ENCODE results near the gene TMEM92.
"Not testable (repeated sequence)": the region's sequence is repeated elsewhere in the genome, so short reads cannot be mapped to it uniquely, and the experiment has no call there.

Gene TMEM92

DNA sequence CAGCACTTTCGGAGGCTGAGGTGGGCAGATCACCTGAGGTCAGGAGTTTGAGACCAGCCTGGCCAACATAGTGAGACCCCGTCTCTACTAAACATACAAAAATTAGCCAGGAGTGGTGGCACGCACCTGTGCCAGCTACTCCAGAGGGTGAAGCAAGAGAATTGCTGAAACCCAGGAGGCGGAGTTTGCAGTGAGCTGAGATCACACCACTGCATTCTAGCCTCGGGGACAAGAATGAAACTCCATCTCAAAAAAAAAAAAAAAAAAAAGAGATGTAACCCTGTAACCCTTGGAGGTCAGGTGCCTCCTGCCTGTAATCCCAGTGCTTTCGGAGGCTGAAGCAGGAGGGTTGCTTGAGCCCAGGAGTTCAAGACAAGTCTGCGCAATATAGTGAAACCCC, 13.0 kb downstream of the TMEM92 start:
- H3K27ac Mint-ChIP-seq; H3K9me3 Mint-ChIP-seq; H3K4me3 Mint-ChIP-seq; H3K36me3 Mint-ChIP-seq (ENCODE audit: insufficient read depth); ATAC-seq (replicated peaks); DNase-seq: not testable (repeated sequence)
- Mint-ChIP-seq H3K27me3 (peaks cover 56 to 77% of the 10 kb centered on the region in 2 donors), H3K4me1 (ENCODE audit: low read depth in 2 of 2) (peaks cover 3 to 10% of the 10 kb centered on the region in 2 donors)

DNA sequence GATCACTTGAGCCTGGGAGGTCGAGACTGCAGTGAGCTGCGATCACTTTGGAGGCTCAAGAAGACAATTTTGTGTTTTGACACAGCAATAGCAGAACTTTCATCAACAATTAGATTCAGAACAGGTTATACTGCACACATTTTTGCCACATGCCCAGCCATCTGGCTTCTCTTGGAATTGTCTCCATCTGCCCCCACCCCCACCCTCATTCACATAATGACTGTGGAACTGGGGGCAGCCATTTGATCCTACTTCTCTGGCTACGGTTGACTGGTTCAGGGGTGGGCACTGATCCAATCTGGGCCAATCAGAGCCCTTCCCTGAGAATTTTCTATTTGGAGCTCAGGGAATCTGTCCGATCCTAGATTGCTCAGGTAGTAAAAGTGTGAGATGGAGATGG, 14.0 kb downstream of the TMEM92 start:
- Mint-ChIP-seq H3K4me3 (no peak overlapping the region), H3K36me3 (ENCODE audit: insufficient read depth) (no peaks in the 10 kb centered on the region), H3K27me3 (peaks cover 50 to 66% of the 10 kb centered on the region in 2 donors), H3K4me1 (ENCODE audit: low read depth in 2 of 2) (peaks cover 2 to 6% of the 10 kb centered on the region in 2 donors), H3K27ac (no peak overlapping the region), H3K9me3 (no peaks in the 10 kb centered on the region)
- ATAC-seq (replicated peaks) (no peak), DNase-seq (no peak)

DNA sequence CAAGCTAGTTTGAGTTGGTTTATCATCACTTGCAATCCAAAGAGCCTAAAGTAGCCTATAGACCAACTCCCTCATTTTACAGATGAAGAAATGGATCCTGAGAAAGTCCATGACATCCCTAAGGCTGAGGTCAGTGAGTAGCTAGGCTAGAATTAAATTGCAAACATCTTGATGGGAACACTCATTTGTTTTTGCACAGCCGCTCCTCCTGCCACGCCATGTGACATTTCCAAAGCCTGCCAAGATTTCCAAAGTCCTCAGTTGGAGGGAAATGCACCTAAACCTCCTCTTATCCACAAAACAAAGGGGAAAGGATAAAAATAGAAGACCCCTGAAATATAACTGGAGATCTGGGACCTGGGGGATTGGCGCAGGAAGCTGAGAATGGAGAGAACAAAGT, 15.0 kb downstream of the TMEM92 start:
- no peak for DNase-seq
- no peak overlapping the region for H3K27ac Mint-ChIP-seq
- H3K4me1 Mint-ChIP-seq (ENCODE audit: low read depth in 2 of 2), result peaks cover 0 to 4% of the 10 kb centered on the region in 2 donors
- no peak overlapping the region for H3K4me3 Mint-ChIP-seq
- no peaks in the 10 kb centered on the region for H3K36me3 Mint-ChIP-seq (ENCODE audit: insufficient read depth)
- no peaks in the 10 kb centered on the region for H3K9me3 Mint-ChIP-seq
- peaks cover 41 to 57% of the 10 kb centered on the region in 2 donors for H3K27me3 Mint-ChIP-seq
- no peak for ATAC-seq (replicated peaks)

DNA sequence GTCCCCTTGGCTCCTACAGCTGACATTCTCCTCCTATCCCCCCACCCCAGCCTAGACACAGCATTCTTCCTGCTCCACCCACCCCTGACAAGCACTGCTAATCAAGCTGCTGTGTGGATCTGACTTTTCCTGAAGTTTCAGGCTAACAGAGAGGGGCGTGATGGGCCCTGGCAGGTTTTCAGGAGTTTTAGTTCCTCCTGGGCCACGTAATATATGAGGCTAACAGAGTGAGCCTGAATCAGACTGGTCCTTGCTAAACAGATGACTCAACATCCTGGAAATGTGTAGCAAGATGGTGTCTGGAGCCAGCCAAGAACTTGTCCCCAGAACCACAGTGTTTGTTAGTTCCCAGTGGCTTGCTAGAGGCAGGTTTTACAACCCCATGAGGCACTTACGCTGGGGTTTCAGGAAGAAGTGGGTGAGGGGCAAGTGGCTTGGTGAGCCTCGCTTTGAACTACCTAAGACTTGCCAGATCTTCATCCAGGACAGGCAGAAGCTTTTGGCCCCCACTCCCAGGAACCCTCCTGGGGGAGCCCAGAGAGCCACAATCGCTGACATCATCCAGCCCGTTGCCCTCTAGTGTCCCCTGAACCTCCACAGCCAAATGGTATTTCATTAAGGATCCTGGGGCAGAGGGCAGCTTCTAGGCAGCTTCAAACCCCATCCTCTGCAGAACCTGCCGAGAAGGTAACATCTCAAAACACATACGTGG, 15.9 kb downstream of the TMEM92 start:
- ATAC-seq (replicated peaks), result peak; percentile 10
- no peak overlapping the region for H3K4me3 Mint-ChIP-seq
- H3K27ac Mint-ChIP-seq, result no peak overlapping the region
- peaks cover 0 to 4% of the 10 kb centered on the region in 2 donors for H3K4me1 Mint-ChIP-seq (ENCODE audit: low read depth in 2 of 2)
- no peak for DNase-seq
- H3K36me3 Mint-ChIP-seq (ENCODE audit: insufficient read depth), result no peaks in the 10 kb centered on the region
- H3K27me3 Mint-ChIP-seq, result peaks cover 35 to 48% of the 10 kb centered on the region in 2 donors
- no peaks in the 10 kb centered on the region for H3K9me3 Mint-ChIP-seq

DNA sequence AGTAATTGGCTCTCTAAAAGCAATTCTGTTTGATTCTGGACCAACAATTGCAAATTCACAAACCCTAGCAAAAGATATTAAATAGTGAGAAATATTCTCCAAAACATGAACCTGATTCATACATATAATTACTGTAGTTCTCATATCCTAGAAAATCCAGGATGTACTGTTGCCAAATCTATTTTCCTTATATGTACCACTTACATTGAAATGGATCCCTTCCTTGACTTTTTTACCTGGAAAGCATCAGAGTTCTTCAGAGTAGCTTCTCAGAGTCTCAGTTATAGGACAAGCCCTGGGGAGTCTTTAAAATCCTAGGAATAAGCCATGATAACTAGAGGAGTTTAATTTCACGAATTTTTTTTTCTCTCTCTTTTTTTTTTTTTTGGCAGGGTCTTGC, 16.7 kb downstream of the TMEM92 start:
- H3K4me3 Mint-ChIP-seq, result no peak overlapping the region
- no peak overlapping the region for H3K27ac Mint-ChIP-seq

DNA sequence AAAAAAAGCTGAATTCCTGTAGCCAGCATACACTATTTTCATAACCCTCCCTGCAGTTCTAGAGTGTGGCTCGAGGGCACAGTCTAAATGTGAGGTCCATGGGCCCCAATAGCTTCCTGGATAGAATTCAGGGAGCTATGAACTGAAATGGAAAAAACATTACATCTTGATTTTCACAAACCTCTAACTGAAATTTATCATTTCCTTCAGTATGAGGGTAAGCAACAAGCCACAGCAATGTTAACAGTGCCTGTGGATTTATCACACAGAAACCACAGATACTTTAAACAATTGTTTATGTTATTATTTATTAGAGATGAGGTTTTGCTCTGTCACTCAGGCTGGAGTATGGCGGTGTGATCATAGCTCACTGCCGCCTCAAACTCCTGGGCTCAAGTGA, 18.2 kb downstream of the TMEM92 start:
- DNase-seq (no peak), ATAC-seq (replicated peaks) (peak; percentile 60)
- H3K27ac Mint-ChIP-seq, result peak overlapping the region in 1 of 2 donors; percentile 44
- H3K27me3 Mint-ChIP-seq, result peaks cover 21 to 39% of the 10 kb centered on the region in 2 donors
- no peak overlapping the region for H3K4me3 Mint-ChIP-seq
- H3K9me3 Mint-ChIP-seq, result no peaks in the 10 kb centered on the region
- peaks cover 2 to 4% of the 10 kb centered on the region in 2 donors for H3K4me1 Mint-ChIP-seq (ENCODE audit: low read depth in 2 of 2)
- H3K36me3 Mint-ChIP-seq (ENCODE audit: insufficient read depth), result peaks cover 5% of the 10 kb centered on the region

More for the DNA sequence above, 16.7 kb downstream of the TMEM92 start:
- Mint-ChIP-seq H3K9me3 (no peaks in the 10 kb centered on the region), H3K4me1 (ENCODE audit: low read depth in 2 of 2) (peaks cover 0 to 4% of the 10 kb centered on the region in 2 donors), H3K36me3 (ENCODE audit: insufficient read depth) (no peaks in the 10 kb centered on the region), H3K27me3 (peaks cover 33 to 47% of the 10 kb centered on the region in 2 donors)
- ATAC-seq (replicated peaks), result no peak
- no peak for DNase-seq

DNA sequence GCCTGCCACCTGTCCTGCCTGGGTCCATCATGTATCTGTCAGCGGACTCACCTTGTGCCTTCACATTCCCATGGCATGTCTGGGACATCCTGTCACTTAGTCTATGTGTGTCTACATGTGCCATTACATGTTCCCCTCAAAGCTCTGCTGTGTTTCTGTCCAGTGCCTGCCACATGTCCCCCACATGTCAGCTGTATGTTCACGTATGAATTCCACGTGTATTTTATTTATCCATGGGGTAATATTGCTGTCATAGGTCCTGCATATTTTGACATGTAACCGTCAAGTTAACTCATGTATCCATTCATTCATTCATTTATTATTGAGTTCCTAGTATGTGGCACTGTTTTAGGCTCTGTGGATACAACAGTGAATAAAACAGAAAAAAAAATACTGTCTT, 20.8 kb downstream of the TMEM92 start:
- H3K27me3 Mint-ChIP-seq, result peaks cover 9 to 31% of the 10 kb centered on the region in 2 donors
- no peaks in the 10 kb centered on the region for H3K9me3 Mint-ChIP-seq
- no peak for ATAC-seq (replicated peaks)
- peaks cover 7% of the 10 kb centered on the region for H3K36me3 Mint-ChIP-seq (ENCODE audit: insufficient read depth)
- H3K4me1 Mint-ChIP-seq (ENCODE audit: low read depth in 2 of 2), result peaks cover 3 to 4% of the 10 kb centered on the region in 2 donors
- no peak overlapping the region for H3K27ac Mint-ChIP-seq
- no peak for DNase-seq
- H3K4me3 Mint-ChIP-seq, result no peak overlapping the region

DNA sequence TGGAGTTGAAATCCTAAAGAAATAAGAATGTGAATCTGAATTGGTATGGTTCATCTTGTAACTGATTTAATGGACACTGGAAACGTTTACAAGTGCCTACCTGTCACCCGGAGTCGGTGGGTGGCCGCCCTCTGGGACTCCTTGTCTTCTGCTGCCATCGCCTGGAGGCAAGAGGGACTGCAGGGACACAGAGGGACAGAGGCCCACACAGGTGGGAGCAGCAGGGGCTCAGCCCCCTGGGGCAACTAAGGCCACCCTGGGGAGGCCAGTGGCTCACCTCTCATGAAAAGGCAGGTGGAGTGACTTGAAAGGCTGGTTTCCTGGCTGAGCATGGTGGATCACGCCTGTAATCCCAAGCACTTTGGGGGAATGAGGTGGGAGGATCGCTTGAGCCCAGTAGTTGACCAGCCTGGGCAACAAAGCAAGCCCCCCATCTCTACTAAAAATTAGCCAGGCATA, 23.2 kb downstream of the TMEM92 start:
- peaks cover 0 to 3% of the 10 kb centered on the region in 2 donors for H3K4me1 Mint-ChIP-seq (ENCODE audit: low read depth in 2 of 2)
- peaks cover 7% of the 10 kb centered on the region for H3K36me3 Mint-ChIP-seq (ENCODE audit: insufficient read depth)
- ATAC-seq (replicated peaks) (peak; percentile 94), DNase-seq (peak; percentile 76 to 81 (median 77))
- H3K27me3 Mint-ChIP-seq, result peaks cover 17 to 38% of the 10 kb centered on the region in 2 donors
- H3K9me3 Mint-ChIP-seq, result no peaks in the 10 kb centered on the region
- H3K27ac Mint-ChIP-seq, result peak overlapping the region in 1 of 2 donors; percentile 19
- no peak overlapping the region for H3K4me3 Mint-ChIP-seq

DNA sequence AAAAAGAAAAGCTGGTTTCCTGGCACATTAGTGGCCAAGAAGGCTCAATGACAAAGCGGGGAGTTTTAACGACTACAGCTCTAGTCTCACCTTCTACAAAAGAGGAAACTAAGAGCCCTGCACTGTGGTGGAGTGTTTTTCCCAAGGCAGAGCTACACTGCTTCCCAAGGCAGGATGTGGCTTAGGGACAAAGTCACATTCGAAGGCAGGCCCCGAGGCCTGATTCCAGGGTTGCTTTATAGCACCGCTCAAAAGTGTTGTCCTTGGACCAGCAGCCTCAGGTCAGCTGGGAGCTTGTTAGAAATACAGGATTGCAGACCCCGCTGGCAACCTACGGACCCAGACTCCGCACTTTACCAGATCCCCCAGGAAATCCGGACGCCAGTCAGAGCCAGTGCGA, 23.8 kb downstream of the TMEM92 start:
- peak overlapping the region in 1 of 2 donors; percentile 19 for H3K27ac Mint-ChIP-seq
- peaks cover 17 to 40% of the 10 kb centered on the region in 2 donors for H3K27me3 Mint-ChIP-seq
- no peak overlapping the region for H3K4me3 Mint-ChIP-seq
- no peaks in the 10 kb centered on the region for H3K9me3 Mint-ChIP-seq
- H3K4me1 Mint-ChIP-seq (ENCODE audit: low read depth in 2 of 2), result peaks cover 0 to 3% of the 10 kb centered on the region in 2 donors
- peaks cover 7% of the 10 kb centered on the region for H3K36me3 Mint-ChIP-seq (ENCODE audit: insufficient read depth)
- ATAC-seq (replicated peaks), result no peak
- DNase-seq, result no peak

DNA sequence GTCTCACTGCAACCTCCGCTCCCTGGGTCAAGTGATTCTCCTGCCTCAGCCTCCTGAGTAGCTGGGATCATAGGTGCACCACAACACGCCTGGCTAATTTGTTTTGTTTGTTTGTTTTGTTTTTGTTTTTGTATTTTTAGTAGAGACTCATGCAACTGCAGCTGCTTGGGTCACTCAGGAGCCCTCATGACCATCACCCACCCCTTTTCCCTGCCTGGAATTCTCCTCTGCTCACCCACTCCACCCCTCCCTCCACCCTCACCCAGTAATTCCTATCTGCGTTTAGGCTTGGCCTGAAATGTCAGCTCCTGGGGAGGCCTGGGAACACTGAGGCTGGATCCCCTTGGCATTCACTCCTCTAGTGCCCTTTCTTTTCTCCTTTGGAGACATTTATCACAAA, 25.5 kb downstream of the TMEM92 start:
- H3K36me3 Mint-ChIP-seq (ENCODE audit: insufficient read depth), result peaks cover 7% of the 10 kb centered on the region
- no peak overlapping the region for H3K27ac Mint-ChIP-seq
- H3K27me3 Mint-ChIP-seq, result peaks cover 25 to 51% of the 10 kb centered on the region in 2 donors
- peaks cover 0 to 3% of the 10 kb centered on the region in 2 donors for H3K4me1 Mint-ChIP-seq (ENCODE audit: low read depth in 2 of 2)
- DNase-seq (no peak), ATAC-seq (replicated peaks) (no peak)
- no peaks in the 10 kb centered on the region for H3K9me3 Mint-ChIP-seq
- H3K4me3 Mint-ChIP-seq, result no peak overlapping the region

DNA sequence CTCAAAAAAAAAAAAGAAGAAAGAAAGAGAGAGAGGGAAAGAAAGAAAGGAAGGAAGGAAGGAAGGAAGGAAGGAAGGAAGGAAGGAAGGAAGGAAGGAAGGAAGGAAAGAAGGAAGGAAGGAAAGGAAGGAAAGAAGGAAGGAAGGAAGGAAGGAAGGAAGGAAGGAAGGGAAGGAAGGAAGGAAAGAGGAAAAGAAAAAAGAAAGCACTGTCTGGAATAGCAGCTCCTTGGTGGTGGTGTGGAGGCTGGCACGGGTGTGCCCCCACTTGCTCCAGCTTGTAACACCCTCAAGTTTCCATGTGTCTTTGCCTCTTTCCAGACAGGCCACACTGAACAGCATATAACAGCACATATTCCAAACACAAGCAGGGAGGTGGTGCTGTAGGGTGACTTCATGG, 26.6 kb downstream of the TMEM92 start:
- not testable (repeated sequence) for H3K9me3 Mint-ChIP-seq; H3K36me3 Mint-ChIP-seq (ENCODE audit: insufficient read depth); DNase-seq; H3K4me1 Mint-ChIP-seq (ENCODE audit: low read depth in 2 of 2); H3K4me3 Mint-ChIP-seq; ATAC-seq (replicated peaks); H3K27ac Mint-ChIP-seq
- peaks cover 35 to 61% of the 10 kb centered on the region in 2 donors for H3K27me3 Mint-ChIP-seq

DNA sequence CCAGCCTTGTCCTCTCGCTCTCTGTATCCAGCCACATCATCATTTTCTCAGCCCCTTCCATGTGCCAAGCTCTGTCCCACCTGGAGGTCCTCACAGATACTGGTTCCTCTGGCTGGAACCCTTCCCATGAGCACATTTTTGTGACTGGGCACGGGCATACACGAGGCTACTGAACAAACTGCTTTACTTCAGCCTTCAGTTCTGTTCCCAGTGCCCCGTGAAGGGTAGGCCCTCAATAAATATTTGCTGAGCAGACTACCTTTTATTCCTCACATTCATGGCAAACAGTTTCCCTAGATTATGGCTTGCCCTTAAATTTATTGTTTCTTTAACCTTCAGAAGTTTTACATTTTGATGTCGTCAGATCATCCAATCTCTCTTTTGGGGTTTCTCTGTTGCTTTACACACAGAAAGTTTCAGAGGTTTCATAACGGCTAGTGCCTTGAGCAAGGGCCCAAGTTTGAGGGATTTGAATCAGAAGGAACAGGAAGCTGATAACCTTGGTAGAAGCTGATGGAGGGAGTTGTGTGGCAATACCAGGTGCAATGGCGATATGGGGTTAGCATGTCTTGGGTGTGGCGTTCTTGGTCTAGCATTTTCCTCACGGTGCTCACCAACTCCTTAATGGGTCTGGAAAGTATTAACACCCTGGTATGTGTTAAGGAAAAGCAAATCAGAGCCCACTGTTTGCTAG, 27.8 kb downstream of the TMEM92 start:
- Mint-ChIP-seq H3K4me3 (no peak overlapping the region), H3K4me1 (ENCODE audit: low read depth in 2 of 2) (peaks cover 0 to 3% of the 10 kb centered on the region in 2 donors), H3K9me3 (no peaks in the 10 kb centered on the region), H3K27ac (no peak overlapping the region), H3K36me3 (ENCODE audit: insufficient read depth) (peaks cover 6% of the 10 kb centered on the region), H3K27me3 (peaks cover 44 to 71% of the 10 kb centered on the region in 2 donors)
- ATAC-seq (replicated peaks), result no peak
- DNase-seq, result no peak

DNA sequence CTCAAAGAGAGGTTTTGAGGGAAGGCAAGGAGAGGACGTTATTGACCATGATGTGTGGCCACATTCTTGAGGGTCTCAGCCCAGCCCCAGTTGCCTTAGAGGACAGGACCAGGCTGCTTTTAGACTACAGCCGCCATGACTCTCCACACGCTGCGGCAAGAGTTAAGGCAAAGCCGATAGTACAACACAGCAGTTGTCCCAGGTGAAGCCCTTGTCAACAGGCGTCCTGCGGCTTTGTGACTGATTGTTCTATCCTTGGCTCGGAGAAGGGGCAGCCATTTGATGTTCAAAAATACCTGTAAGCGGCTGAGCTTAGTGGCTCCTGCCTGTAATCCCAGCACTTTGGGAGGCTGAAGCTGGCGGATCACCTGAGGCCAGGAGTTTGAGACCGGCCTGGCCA, 28.8 kb downstream of the TMEM92 start:
- DNase-seq (no peak), ATAC-seq (replicated peaks) (no peak)
- Mint-ChIP-seq H3K36me3 (ENCODE audit: insufficient read depth) (no peaks in the 10 kb centered on the region), H3K4me3 (no peak overlapping the region), H3K9me3 (no peaks in the 10 kb centered on the region), H3K27me3 (peaks cover 44 to 64% of the 10 kb centered on the region in 2 donors), H3K27ac (no peak overlapping the region), H3K4me1 (ENCODE audit: low read depth in 2 of 2) (no peaks in the 10 kb centered on the region)

DNA sequence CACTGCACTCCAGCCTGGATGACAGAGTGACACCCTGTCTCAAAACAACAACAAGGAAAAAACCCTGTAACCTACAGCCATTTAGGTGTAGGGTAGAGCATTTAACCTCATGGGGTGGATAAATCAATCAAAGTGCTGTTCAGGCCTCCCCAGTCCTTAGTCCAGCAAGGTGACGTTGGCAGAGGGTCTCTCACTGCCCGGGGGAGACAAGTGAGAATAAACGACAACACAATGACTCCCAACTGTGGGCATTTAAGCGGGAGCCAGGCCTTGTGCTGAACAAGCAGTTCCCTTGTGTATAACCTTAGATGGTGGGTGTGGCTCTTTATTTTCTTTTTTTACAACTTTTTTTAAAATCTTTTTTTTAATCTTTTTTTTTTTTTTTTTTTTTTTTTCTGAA, 29.3 kb downstream of the TMEM92 start:
- no peak for DNase-seq
- Mint-ChIP-seq H3K27me3 (peaks cover 44 to 64% of the 10 kb centered on the region in 2 donors), H3K27ac (no peak overlapping the region), H3K4me1 (ENCODE audit: low read depth in 2 of 2) (no peaks in the 10 kb centered on the region), H3K9me3 (no peaks in the 10 kb centered on the region), H3K36me3 (ENCODE audit: insufficient read depth) (no peaks in the 10 kb centered on the region), H3K4me3 (no peak overlapping the region)
- no peak for ATAC-seq (replicated peaks)
